Superior temporal gyrus (tissue), 1 donor: Measurements from ENCODE around the gene ADD3.

Experiments used
- DNase-seq: peaks from one replicate; pipeline ENCODE4 v3.0.0-alpha.2; 2016; ENCODE audit errors: extremely low spot score

The ADD3 gene

DNA sequence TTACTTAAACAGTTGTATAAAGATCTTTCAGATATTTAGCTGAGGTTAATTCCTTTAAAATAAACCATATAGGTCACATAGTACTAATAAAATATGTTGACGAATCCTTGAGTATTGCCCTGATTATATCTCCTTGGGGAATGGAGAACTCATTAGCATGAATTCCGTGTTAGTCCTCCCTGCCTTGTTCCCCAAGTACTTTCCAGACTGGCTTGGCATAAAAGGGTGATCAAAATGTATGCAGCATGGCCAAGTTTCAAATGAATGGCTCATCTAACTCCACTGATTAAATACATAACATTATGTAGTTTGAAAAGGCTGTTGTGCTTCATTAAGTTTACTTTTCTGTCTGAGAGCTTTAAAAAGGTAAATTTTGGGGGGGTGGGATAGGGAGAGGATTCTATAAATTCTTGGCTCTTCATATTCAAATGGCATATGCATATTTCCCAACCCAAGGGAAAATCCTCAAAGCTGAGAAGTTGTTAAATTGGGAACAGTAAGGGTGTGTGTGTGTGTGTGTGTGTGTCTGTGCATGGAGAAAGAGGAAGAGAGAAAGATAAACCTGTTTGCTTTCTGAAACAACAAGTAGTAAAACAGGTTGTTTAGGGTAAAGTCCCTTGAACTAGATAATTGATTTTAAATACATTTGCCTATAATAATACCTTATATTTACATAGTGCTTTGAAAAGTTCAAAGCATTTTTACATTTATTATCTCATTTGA, 4.8 kb upstream of the ADD3 start:
- peak; percentile 50 for DNase-seq

DNA sequence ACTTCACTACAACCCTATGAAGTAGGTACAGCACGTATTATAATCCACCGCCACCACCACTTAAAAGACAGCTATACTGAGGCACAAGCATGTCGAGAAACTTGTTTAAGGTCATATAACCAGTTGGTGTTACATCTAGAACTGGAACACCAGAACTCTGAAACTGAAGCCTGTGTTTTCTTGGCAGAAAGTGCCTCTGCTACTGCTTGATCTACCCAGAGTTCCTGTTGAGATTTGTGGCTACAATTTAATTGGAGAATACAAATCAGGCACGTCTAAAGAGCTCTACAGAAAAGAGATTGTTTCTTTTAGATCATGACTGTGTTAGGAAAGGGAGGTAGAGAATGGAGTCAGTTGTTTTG, 4.3 kb upstream of the ADD3 start:
- peak; percentile 75 for DNase-seq

GRCh38 chr10:110005719-110006118, 2.1 kb upstream of the ADD3 start:
- no peak for DNase-seq

DNA sequence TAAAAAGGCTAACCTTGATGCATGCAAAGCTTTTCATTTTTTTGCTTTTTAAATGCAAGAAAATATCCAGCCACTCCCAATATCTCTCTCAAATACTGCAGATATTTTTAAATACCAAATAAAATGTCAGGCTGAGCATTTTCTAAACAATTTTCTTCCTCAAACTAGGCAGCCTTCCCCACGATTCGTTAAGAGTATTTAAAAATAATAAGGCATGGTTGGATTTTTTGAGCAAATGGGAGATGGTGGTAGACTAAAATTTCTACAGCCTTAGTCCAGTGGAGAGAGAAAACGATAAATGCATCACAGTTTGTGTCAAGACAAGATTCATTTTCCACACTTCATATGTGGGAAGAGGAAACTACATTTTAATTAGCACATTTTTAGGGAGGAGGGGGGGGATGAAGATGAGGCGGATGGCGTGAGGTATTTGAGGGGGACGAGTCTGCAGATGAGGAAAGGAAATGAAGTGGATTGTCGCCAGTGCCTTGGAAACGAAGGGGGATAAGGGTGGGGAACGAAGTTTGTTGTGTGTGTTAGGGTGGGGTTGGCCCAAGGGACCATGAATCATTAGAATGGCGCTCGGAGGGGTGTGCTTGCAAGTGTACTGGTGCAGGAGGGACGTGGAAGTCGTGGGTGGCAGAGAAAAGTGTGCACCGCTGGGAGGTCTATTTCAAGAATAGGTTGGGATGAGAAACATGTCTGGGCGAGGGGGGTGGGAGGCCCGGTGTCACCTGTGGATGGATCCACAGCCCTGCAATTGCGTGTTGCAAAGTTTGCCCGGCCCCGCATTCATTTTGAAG, 1.2 kb upstream of the ADD3 start:
- peak; percentile 67 for DNase-seq

DNA sequence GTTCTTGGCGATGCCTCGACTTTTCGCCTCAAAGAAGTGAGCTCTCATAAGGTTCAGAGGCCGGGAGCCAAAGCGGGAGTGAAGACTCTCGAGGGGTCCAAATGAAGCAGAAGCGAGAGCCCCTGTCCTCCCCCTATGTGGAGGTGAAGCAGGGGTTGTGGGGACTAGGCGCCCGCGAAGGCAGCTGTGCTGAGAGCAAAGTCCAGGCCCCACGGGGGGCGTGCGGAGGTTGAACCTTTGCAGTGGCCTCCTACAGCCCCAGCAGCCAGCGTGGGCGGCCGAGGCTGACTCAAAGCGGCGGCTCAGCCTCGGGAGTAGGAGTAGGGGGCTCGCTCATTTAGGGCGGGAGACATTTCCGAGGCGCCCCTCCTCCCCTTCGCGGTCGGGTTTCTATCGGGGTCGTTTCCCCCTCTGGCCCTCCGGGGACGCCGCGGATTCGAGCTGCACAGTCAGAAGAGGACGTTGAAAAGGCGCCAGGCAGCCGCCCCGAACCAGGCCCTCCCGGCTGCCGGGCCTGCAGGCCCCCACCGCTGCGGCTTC, 553 bp upstream of the ADD3 start:
- DNase-seq, result peak; percentile 70

GRCh38 chr10:110008518-110009339, 945 bp downstream of the ADD3 start:
- DNase-seq, result no peak

DNA sequence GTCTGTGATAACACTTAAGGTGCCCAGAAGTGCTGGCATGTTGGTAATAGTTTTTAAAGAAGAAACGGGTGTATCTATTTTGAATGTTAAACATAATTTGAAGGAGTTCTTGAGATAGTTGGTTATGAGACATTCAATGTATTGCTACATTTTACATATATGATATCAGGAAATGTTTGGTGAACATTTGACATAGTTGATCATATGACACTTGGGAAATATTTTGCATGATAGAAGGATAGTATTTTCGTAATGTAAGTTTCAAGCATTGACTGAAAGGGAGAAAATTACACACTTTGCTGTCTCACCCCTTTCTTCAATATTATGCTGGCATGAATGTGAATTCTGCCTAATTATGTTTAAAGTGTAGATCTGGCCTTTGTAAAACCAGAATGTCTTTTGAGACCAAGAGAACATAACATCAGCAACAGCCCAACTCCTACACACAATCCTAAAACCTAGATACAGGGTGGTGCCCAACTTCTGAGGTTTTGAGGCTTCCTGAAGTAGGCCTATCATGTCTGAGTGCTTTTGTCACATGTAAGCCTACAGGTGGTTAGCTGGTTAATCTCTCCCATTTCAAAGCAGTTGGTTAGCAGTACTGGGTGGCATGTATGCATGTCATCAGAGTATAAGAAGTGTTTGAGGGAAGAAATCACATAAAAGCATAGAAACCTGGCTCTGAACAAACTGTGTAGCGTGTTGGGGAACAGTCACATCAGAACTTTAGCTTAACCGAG, 2.1 kb downstream of the ADD3 start:
- DNase-seq, result no peak

DNA sequence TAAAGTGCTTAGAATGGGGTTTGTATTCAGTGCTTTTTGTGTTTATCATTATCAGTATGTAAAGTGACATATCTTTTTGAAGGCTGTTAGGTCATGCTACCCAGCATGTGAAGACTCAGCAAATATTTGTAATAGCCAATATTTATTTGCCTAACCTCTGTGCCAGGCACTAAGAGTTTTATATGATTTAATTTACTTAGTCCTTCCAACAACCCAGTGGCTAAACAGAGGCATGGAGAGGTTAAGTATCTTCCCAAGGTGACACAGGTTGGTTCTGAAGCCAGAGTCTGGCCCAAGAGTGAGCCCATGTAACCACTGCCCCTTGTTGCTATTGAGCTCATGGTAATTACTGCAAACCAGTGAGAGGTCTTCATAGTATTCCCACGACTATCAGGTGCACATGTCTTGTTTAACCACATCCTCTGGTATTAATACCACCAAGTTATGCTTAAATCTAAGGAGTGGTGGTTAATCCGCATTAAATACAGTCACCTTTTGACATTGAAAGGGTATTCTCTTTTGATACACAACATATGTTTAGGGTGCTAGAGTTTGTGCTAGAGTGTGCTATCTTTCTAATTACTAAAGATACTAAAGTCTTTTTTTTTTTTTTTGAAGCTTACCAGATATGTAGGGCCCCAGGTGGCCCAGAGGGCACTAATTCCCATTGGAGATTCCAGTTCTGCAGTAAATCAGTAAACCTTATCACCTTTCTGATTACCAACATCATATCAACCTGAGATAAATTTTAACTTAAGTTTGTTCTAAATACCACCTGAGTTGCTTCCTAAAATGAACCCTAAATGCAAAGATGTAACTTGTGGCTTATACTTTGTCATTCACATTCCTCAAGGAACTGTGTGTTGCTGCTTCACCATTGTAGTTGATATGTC, 2.9 kb downstream of the ADD3 start:
- no peak for DNase-seq

DNA sequence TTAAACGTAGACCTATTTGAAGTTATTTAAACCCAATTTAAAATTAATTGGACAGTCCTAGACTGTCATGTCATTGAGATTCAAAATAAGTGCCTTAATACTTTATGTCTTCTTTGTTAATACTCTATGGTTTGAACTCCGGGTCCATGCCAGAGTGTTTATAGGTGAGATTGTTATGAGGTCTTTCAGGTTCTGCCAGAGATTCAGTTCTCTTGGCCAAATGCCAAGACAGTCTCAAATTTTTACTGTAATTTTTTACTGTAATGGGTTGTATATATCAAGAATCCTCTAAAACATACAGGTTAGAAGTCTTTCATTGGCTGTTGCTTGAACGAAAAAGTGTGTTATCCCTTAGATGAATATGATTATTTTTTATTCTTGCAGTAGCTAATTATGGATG, 3.9 kb downstream of the ADD3 start:
- no peak for DNase-seq

GRCh38 chr10:110013630-110014293, 6.0 kb downstream of the ADD3 start:
- DNase-seq, result no peak

- DNase-seq, result peak; percentile 55
These were observed 8.3 kb downstream of the ADD3 start for GRCh38 chr10:110016039-110016438.

DNA sequence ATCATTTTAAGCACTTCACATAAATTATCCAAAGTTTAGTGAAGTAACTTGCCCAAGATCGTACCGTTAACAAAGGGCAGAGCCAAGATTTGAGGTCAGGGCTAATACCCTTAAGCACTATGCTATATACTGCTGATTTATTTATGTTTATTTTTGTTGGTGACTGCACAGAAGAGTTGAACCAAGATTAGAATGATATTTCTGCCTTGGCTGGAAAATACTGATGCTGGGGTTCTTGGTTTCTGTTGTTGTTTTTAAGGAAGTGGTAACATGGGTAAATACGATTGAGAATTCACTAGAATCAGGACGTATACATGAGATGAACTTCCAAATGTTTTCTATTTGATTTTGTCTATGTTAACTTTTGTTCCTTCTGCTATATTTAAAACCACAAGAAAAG, 9.3 kb downstream of the ADD3 start:
- DNase-seq, result no peak

- DNase-seq, result no peak
These were observed 10.1 kb downstream of the ADD3 start for GRCh38 chr10:110017907-110018306.

DNA sequence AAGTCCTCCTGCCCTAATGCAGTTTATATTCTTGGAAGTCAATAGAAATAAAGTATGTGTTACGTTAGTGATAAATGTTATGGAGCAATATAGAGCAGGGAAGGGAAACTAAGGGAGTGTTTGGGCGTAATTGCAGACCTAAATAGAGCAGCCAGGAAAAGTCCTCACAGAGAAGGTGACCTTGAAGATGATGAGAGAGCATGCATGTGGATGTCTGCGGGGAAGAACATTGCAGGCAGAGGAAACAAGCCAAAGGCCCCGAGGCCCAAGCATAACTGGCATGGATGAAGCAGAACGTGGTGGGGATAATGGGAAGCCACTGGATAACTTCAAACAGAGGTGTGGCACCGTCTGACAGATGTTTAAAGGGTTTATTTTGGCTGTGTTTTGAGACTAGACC, 12.5 kb downstream of the ADD3 start:
- no peak for DNase-seq

DNA sequence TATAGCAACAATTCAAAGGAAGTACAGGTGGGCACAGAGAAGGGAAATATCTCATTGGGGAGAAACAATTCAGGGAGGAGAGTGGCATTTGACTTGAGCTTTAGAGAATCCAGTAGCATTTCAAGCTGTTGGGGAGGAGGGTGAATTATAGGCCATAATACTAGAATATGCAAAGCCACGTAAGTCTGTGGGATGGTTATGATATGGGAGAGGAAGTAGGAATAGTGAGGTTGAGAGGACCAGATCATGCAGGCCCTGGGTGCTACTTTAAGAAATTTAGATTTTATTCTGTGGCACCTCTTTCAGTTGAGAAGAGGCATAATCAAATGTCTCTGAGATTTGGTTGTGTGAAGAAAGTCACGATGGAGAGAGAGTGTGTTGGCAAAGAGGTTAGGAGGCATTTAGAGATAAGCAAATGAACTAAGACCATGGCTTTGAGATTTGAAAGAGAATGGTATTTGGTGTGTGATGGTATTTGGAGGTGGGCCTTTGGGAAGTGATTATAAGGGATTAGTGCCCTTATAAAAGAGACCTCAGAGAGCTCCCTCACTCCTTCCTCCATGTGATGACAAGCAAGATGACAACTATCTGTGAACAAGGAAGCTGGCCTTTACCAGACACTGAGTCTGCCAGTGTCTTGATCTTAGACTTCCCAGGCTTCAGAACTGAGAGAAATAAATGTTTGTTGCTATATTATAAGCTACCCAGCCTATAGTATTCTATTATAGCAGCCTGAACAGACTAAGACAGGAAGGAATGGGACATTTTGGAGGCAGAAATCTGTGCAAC, 15.1 kb downstream of the ADD3 start:
- DNase-seq, result no peak

DNA sequence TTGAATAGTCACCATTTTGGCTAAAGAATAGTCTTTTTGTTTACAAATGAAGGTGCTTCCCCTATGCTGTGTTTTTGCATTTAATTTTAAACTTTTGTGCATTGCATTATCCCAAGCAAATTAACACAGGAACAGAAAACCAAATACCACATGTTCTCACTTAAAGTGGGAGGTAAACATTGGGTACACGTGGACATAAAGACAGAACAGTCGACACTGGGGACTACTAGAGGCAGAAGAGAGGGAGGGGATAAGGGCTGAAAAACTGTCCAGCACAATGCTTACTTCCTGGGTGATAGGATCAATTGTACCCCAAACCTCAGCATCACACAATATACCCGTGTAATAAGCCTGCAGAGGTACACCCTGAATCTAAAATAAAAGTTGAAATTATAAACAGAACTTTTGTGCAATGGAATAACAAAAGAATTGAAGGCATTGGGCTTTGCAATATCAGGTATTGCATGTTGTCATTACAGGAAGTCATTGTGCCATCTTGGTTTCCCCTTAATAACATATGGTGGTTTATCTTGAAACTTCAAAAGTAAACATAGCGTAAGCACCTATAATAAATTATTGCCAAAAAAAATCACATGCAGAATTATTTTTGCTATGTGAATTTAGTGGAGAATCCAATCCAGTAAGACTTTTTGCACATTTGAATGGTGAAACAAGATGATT, 16.1 kb downstream of the ADD3 start:
- DNase-seq, result no peak

- DNase-seq, result no peak
These were observed 21.7 kb downstream of the ADD3 start for GRCh38 chr10:110029450-110029849.
